Sigmoid colon (tissue), 4 donors: ENCODE measurements around the gene ALDH3A1.

Experiments used
- EP300 ChIP-seq, 4 donors: sonication (generic); formaldehyde crosslinking; IDR thresholded peaks; one replicate each; pipeline ENCODE4 v1.6.1; 2017; ENCODE audit warnings: antibody characterized with exemption in 4 of 4
- POLR2A ChIP-seq, 2 donors: fragments of 450-650 bp; IDR thresholded peaks; one replicate each; pipeline ENCODE4 v1.6.1; 2016; ENCODE audit warnings: antibody characterized with exemption in 2 of 2, mild to moderate bottlenecking in 2 of 2, moderate library complexity in 2 of 2
- POLR2AphosphoS5 ChIP-seq, 4 donors: sonication (generic); formaldehyde crosslinking; IDR thresholded peaks; one replicate each; pipeline ENCODE4 v1.6.1; 2017; ENCODE audit warnings: antibody characterized with exemption in 4 of 4
- TF ChIP-seq, protein P1 (sequence below), 4 experiments: fragments of 450-650 bp in 3 of 4; fragments of 200-600 bp in 1 of 4; IDR thresholded peaks; one replicate each; pipeline ENCODE4 v1.5.1; 2016 to 2019; ENCODE audit warnings: antibody characterized with exemption in 4 of 4, mild to moderate bottlenecking in 3 of 4, moderate library complexity in 2 of 4

DNA sequence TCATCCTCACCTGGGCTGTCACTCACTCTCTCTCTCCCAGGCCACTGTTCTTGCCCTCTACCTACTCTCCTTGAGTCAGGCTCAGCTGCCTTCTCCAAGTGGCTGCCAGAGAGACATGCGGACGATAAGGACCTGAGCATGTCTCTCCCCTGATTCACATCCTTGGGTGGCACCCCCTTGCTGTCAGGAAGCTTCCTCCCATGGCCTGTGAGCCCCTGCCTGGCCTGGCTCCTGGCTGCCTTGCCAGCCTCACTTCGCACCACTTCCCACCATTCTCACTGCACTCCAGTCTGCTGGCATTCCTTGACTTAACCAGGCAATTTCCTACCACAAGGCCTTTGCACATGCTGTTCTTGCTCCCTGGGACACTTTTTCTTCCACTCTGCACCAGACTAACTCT lies 2.7 kb upstream of the ALDH3A1 start:
- TF ChIP-seq, protein P1, sequence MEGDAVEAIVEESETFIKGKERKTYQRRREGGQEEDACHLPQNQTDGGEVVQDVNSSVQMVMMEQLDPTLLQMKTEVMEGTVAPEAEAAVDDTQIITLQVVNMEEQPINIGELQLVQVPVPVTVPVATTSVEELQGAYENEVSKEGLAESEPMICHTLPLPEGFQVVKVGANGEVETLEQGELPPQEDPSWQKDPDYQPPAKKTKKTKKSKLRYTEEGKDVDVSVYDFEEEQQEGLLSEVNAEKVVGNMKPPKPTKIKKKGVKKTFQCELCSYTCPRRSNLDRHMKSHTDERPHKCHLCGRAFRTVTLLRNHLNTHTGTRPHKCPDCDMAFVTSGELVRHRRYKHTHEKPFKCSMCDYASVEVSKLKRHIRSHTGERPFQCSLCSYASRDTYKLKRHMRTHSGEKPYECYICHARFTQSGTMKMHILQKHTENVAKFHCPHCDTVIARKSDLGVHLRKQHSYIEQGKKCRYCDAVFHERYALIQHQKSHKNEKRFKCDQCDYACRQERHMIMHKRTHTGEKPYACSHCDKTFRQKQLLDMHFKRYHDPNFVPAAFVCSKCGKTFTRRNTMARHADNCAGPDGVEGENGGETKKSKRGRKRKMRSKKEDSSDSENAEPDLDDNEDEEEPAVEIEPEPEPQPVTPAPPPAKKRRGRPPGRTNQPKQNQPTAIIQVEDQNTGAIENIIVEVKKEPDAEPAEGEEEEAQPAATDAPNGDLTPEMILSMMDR (IDR thresholded peaks at IDR 0.05): no peak
- TF ChIP-seq POLR2AphosphoS5 (IDR thresholded peaks at IDR 0.05): no peak
- TF ChIP-seq EP300 (IDR thresholded peaks at IDR 0.05): no peak
- no peak for TF ChIP-seq POLR2A (IDR thresholded peaks at IDR 0.05)
